WI38 (cell line): ENCODE measurements around the gene TCP11.

Experiments used
- H3K4me3 ChIP-seq: 2 replicates; pipeline ENCODE4 v1.5.1; 2011; ENCODE audit warnings: low read depth, mild to moderate bottlenecking, control low read depth, low read length
- TF ChIP-seq, protein P1 (sequence below): IDR thresholded peaks from 2 replicates; pipeline ENCODE4 v1.5.1; 2012; ENCODE audit warnings: low read depth, mild to moderate bottlenecking, control low read depth, low read length

Gene TCP11

GRCh38 chr6:35078896-35079295 lies 62.2 kb downstream of the TCP11 start:
- no peak overlapping the region for H3K4me3 ChIP-seq
- TF ChIP-seq, protein P1, sequence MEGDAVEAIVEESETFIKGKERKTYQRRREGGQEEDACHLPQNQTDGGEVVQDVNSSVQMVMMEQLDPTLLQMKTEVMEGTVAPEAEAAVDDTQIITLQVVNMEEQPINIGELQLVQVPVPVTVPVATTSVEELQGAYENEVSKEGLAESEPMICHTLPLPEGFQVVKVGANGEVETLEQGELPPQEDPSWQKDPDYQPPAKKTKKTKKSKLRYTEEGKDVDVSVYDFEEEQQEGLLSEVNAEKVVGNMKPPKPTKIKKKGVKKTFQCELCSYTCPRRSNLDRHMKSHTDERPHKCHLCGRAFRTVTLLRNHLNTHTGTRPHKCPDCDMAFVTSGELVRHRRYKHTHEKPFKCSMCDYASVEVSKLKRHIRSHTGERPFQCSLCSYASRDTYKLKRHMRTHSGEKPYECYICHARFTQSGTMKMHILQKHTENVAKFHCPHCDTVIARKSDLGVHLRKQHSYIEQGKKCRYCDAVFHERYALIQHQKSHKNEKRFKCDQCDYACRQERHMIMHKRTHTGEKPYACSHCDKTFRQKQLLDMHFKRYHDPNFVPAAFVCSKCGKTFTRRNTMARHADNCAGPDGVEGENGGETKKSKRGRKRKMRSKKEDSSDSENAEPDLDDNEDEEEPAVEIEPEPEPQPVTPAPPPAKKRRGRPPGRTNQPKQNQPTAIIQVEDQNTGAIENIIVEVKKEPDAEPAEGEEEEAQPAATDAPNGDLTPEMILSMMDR: no peak

GRCh38 chr6:35078226-35078850 lies 62.8 kb downstream of the TCP11 start:
- TF ChIP-seq, protein P1: no peak

GRCh38 chr6:35077713-35078105 lies 63.4 kb downstream of the TCP11 start:
- TF ChIP-seq, protein P1: no peak
- H3K4me3 ChIP-seq: no peak overlapping the region

More at GRCh38 chr6:35078226-35078850, 62.8 kb downstream of the TCP11 start:
- no peak overlapping the region for H3K4me3 ChIP-seq

DNA sequence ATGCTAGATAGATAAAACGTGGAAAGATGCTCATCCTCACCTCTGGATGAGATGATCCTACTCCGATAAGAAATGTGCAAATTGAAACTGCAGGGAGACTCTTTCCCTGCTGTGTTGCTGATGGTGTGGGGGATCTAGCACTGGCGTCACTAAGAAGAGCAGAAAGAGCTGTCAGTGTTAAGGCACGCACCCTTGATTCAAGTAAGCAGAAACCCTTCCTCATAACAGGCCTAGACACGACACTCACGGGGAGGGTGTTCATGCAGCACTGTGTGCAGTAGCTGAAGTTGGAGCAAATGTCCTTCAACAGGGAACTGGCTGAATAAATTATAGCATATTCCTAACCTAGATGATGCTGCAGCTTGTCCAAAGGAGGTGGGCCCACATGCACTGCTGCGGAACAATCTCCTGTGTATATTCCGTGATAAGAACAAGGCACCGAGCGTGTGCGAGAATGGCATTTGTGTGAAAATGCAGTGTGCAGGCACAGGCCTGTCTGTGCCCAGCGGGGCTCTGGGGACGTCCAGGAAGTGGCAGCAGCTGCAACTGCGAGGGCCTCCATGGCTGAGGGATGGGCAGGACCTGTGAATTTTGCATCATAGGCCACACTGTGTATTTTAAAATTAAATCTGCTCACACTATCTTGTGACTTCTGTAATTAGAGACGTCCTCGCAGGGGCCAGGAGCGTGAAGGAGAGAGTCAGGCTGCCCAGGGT lies 64.0 kb downstream of the TCP11 start:
- H3K4me3 ChIP-seq: no peak overlapping the region
- TF ChIP-seq, protein P1: no peak

- TF ChIP-seq, protein P1: no peak
- no peak overlapping the region for H3K4me3 ChIP-seq
Observed at GRCh38 chr6:35073766-35074471, 67.2 kb downstream of the TCP11 start.

DNA sequence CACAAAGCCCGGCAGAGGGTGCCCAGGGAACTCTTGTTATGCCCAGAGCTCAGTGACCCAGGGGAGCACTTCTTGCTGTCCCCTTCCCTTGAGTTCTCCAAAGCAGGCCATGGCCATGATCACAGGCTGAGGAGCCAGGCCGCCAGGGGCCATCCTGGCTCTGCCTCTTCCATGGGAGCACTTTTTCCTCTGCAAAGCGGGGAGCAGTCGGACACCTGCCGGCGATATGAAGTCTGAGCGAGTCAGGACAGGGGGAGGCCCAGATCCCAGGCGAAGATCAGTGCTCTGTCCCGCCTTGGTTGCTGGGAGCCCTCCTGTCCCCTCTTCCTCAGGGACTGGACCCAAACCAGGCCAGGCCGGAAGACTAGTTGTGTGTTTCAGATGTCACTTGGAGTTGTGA lies 67.9 kb downstream of the TCP11 start:
- TF ChIP-seq, protein P1: no peak
- no peak overlapping the region for H3K4me3 ChIP-seq

- H3K4me3 ChIP-seq: no peak overlapping the region
- TF ChIP-seq, protein P1: no peak
Observed at GRCh38 chr6:35072698-35073055, 68.5 kb downstream of the TCP11 start.
